Lung (tissue), 12 donors: ENCODE results near the gene SNX19. TPM values are rescaled to one million over a fixed set of nuclear protein-coding genes. Genes with fewer than 3 reads are reported as not detected.

Experiments
- ATAC-seq: fragments of 200-7000 bp; cut with Tn5 transposase; one replicate; pipeline ENCODE4 v1.9.1; 2020; ENCODE audit warnings: moderate number of reproducible peaks; ENCODE audit not compliant: insufficient read depth, low FRiP score
- DNase-seq, 3 donors: peaks; one replicate each; pipeline ENCODE4 v3.0.0-alpha.2; 2013 to 2017
- H3K27ac ChIP-seq, 2 donors: one replicate each; pipeline ENCODE4 v1.5.1; 2013; ENCODE audit warnings: mild to moderate bottlenecking in 2 of 2, moderate library complexity in 2 of 2, control low read depth in 1 of 2, inconsistent platforms in 1 of 2, low read depth in 1 of 2, low read length in 1 of 2
- H3K27me3 ChIP-seq, 3 donors: one replicate each; pipeline ENCODE4 v1.5.1; 2013; ENCODE audit warnings: low read length in 2 of 3; ENCODE audit not compliant: control insufficient read depth in 3 of 3, insufficient read depth in 3 of 3
- H3K36me3 ChIP-seq, 4 donors: one replicate each; pipeline ENCODE4 v1.5.1; 2013; ENCODE audit warnings: low read length in 4 of 4, mild to moderate bottlenecking in 1 of 4, moderate library complexity in 1 of 4; ENCODE audit not compliant: control insufficient read depth in 4 of 4, insufficient read depth in 4 of 4
- H3K4me1 ChIP-seq, 5 donors: one replicate each; pipeline ENCODE4 v1.5.1; 2013; ENCODE audit warnings: low read length in 5 of 5, mild to moderate bottlenecking in 2 of 5, moderate library complexity in 1 of 5; ENCODE audit not compliant: control insufficient read depth in 5 of 5, insufficient read depth in 5 of 5
- H3K4me3 ChIP-seq: one replicate; pipeline ENCODE4 v1.5.1; 2013; ENCODE audit warnings: mild to moderate bottlenecking, control low read depth, moderate library complexity
- H3K9ac ChIP-seq, 2 donors: one replicate each; pipeline ENCODE4 v1.5.1; 2013; ENCODE audit warnings: low read length in 2 of 2, control low read depth in 1 of 2; ENCODE audit not compliant: insufficient read depth in 1 of 2
- H3K9me3 ChIP-seq, 4 donors: one replicate each; pipeline ENCODE4 v1.5.1; 2013; ENCODE audit warnings: low read length in 3 of 4, mild to moderate bottlenecking in 1 of 4, moderate library complexity in 1 of 4; ENCODE audit not compliant: control insufficient read depth in 4 of 4, insufficient read depth in 3 of 4
- CTCF ChIP-seq: IDR thresholded peaks from 2 replicates; pipeline ENCODE4 v1.5.1; 2012; ENCODE audit warnings: mild to moderate bottlenecking; ENCODE audit errors: control extremely low read depth, extremely low read depth
- whole genome bisulfite sequencing, 2 donors: extraction: QIAGEN DNeasy Blood & Tissue Kit; methylation state at CpG; one replicate each; pipeline ENCODE4 v1.1.7; 2013; 5-methylcytosine and 5-hydroxymethylcytosine counted together
- polyA plus RNA-seq, 2 donors: library from polyadenylated mRNA; stranded (reverse); fragments of 200-250 nt; gene quantifications; one replicate each; pipeline ENCODE4 v1.2.1, GENCODE V29; 2013
- total RNA-seq, 2 donors: library from RNA; depleted of rRNA in 1 of 2; stranded (reverse); fragments of >200 nt in 1 of 2; gene quantifications; one replicate each; pipeline ENCODE4 v1.2.1, GENCODE V29; 2014 to 2021
- donor health status: control.
- donor health status: control.
- donor health status: Bipolar disorder and iron deficiency.
- donor health status: healthy.
- donor health status: DM: yes; HTN: yes; CAD: no.

Gene SNX19
- total and polyA plus RNA-seq, 4 donors, result 13.9 to 64.3 (median 42.6) TPM

GRCh38 chr11:130868086-130868710, 48.1 kb downstream of the SNX19 start:
- H3K4me3 ChIP-seq, result no peak overlapping the region
- no peak overlapping the region for H3K9ac ChIP-seq
- DNase-seq (no peak), ATAC-seq (no peak)
- peaks cover 0 to 24% (median 9%) of the 10 kb centered on the region in 5 donors for H3K4me1 ChIP-seq
- peaks cover 0 to 11% (median 5%) of the 10 kb centered on the region in 4 donors for H3K36me3 ChIP-seq
- no peak overlapping the region for H3K27ac ChIP-seq
- no peak for TF ChIP-seq CTCF
- H3K9me3 ChIP-seq, result peaks cover 0 to 1% (median 0%) of the 10 kb centered on the region in 4 donors
- H3K27me3 ChIP-seq, result no peaks in the 10 kb centered on the region
- WGBS, 2 donors, result 84 to 87% methylated on average over 8 of the region's 8 CpGs

GRCh38 chr11:130866831-130867230, 49.4 kb downstream of the SNX19 start:
- DNase-seq, result peak in 1 of 3 donors; percentile 28
- 86 to 91% methylated on average over 4 of the region's 4 CpGs for WGBS, 2 donors
- no peak overlapping the region for H3K4me3 ChIP-seq
- H3K9me3 ChIP-seq, result peaks cover 0 to 1% (median 0%) of the 10 kb centered on the region in 4 donors
- peak overlapping the region in 1 of 2 donors; percentile 68 for H3K27ac ChIP-seq
- H3K9ac ChIP-seq, result no peak overlapping the region
- no peak for TF ChIP-seq CTCF
- peaks cover 0 to 8% (median 5%) of the 10 kb centered on the region in 4 donors for H3K36me3 ChIP-seq
- H3K27me3 ChIP-seq, result no peaks in the 10 kb centered on the region
- ATAC-seq, result no peak
- peaks cover 0 to 23% (median 9%) of the 10 kb centered on the region in 5 donors for H3K4me1 ChIP-seq

GRCh38 chr11:130865774-130866114, 50.5 kb downstream of the SNX19 start:
- H3K27me3 ChIP-seq, result no peaks in the 10 kb centered on the region
- peak overlapping the region in 1 of 2 donors; percentile 18 for H3K9ac ChIP-seq
- no peak for ATAC-seq
- 87 to 90% methylated on average over 7 of the region's 7 CpGs for WGBS, 2 donors
- peaks cover 0 to 7% (median 0%) of the 10 kb centered on the region in 4 donors for H3K36me3 ChIP-seq
- peak overlapping the region in 1 of 2 donors; percentile 68 for H3K27ac ChIP-seq
- H3K4me3 ChIP-seq, result no peak overlapping the region
- TF ChIP-seq CTCF, result no peak
- DNase-seq, result no peak
- peaks cover 0 to 1% (median 0%) of the 10 kb centered on the region in 4 donors for H3K9me3 ChIP-seq
- peaks cover 0 to 22% (median 9%) of the 10 kb centered on the region in 5 donors for H3K4me1 ChIP-seq
